PC-9 (cell line): ENCODE measurements around the gene SPEG. TPM values are rescaled to one million over a fixed set of nuclear protein-coding genes. Genes with fewer than 3 reads are reported as not detected.

Experiments
- BruUV-seq: library from RNA; stranded (reverse); fragments of 400-500 nt; replicated peaks from 2 replicates; lab custom pipeline; 2021; lab: Mats Ljungman, UMichigan
- CTCF ChIA-PET: fragments of 300-600 bp; sonication (Branson Sonifier 250); formaldehyde crosslinking; loops from one replicate; lab custom pipeline; 2022; ENCODE audit warnings: antibody characterized with exemption; lab: Charles Lee
- POLR2A ChIA-PET: fragments of 300-600 bp; sonication (Branson Sonifier 250); formaldehyde crosslinking; loops from one replicate; lab custom pipeline; 2022; ENCODE audit warnings: antibody characterized with exemption; ENCODE audit not compliant: unreplicated experiment; lab: Charles Lee
- DNase-seq, 2 experiments: peaks; one replicate each; pipeline versions ENCODE4 v3.0.0 to v3.0.0-alpha.2; 2015 to 2022; ENCODE audit warnings: mixed read lengths in 1 of 2
- H2AFZ ChIP-seq: fragments of 200-600 bp; sonication (generic); 2 replicates; pipeline ENCODE4 v1.8.1; 2017; ENCODE audit warnings: antibody characterized with exemption
- H3F3A ChIP-seq: fragments of 200-600 bp; sonication (generic); 2 replicates; pipeline ENCODE4 v1.8.1; 2017; ENCODE audit warnings: antibody characterized with exemption, mild to moderate bottlenecking, low read depth; ENCODE audit not compliant: insufficient read depth
- H3K27ac ChIP-seq: fragments of 200-600 bp; sonication (generic); 2 replicates; pipeline ENCODE4 v1.6.1; 2016; ENCODE audit warnings: mixed run types
- H3K27me3 ChIP-seq: fragments of 200-600 bp; sonication (generic); 2 replicates; pipeline ENCODE4 v1.6.1; 2016; ENCODE audit warnings: low read depth, mixed run types; ENCODE audit not compliant: insufficient read depth
- H3K36me3 ChIP-seq: fragments of 200-600 bp; sonication (generic); 2 replicates; pipeline ENCODE4 v1.6.1; 2016; ENCODE audit warnings: low read depth, mixed run types
- H3K4me1 ChIP-seq: fragments of 200-600 bp; sonication (generic); replicated peaks from 2 replicates; pipeline ENCODE4 v1.6.1; 2016; ENCODE audit warnings: mixed run types; ENCODE audit not compliant: insufficient read depth
- H3K4me2 ChIP-seq: fragments of 200-600 bp; sonication (generic); 2 replicates; pipeline ENCODE4 v1.6.1; 2017; ENCODE audit warnings: mixed run types
- H3K4me3 ChIP-seq: fragments of 200-600 bp; sonication (generic); 2 replicates; pipeline ENCODE4 v1.6.1; 2016; ENCODE audit warnings: mixed run types
- H3K79me2 ChIP-seq: fragments of 200-600 bp; sonication (generic); 2 replicates; pipeline ENCODE4 v1.6.1; 2017; ENCODE audit warnings: low read depth, mixed run types
- H3K9me2 ChIP-seq: fragments of 200-600 bp; sonication (generic); 2 replicates; pipeline ENCODE4 v1.8.1; 2017; ENCODE audit warnings: mild to moderate bottlenecking; ENCODE audit not compliant: insufficient read depth
- H3K9me3 ChIP-seq: fragments of 200-600 bp; sonication (generic); 2 replicates; pipeline ENCODE4 v1.8.1; 2016; ENCODE audit warnings: low read depth; ENCODE audit not compliant: insufficient read depth
- H4K20me1 ChIP-seq: fragments of 200-600 bp; sonication (generic); 2 replicates; pipeline ENCODE4 v1.8.1; 2017; ENCODE audit not compliant: insufficient read depth
- EZH2 ChIP-seq: fragments of 200-600 bp; sonication (generic); IDR thresholded peaks from 2 replicates; pipeline ENCODE4 v1.8.0; 2017; ENCODE audit warnings: antibody characterized with exemption, low read depth
- intact Hi-C: fragments of 100-400 bp; cut with micrococcal nuclease; formaldehyde crosslinking; loops from one replicate; pipeline ENCODE4 v1.10.0; 2022; ENCODE audit not compliant: unreplicated experiment
- total RNA-seq: library from RNA; stranded (reverse); gene quantifications from 2 replicates; pipeline ENCODE4 v1.2.3, GENCODE V29; 2021
- TF ChIP-seq, protein P1 (sequence below): fragments of 200-600 bp; sonication (generic); conservative IDR thresholded peaks from 2 replicates; pipeline ENCODE4 v1.6.1; 2017; ENCODE audit warnings: mixed run types, antibody characterized with exemption, mild to moderate bottlenecking, moderate library complexity

Gene SPEG
- total RNA-seq, 1 experiment from 2014 or later = 46.8 TPM

DNA sequence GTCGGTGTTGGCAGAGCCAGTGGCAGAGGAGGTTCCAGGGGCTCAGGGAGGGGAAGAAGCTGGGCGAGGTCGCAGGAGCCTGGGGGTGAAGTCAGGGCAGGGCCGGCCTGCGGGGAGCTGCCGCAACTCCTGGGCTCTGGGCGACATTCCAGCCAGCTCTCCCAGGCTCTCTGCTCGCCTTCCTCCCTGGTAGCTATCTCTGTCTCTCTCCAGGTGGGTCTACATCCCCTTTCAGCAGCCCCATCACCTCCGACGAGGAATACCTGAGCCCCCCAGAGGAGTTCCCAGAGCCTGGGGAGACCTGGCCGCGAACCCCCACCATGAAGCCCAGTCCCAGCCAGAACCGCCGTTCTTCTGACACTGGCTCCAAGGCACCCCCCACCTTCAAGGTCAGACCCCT is 27.0 kb downstream of the SPEG start:
- POLR2A ChIA-PET = no interaction called here
- Histone ChIP-seq H3K27ac (no peak overlapping the region), H3K4me3 (no peak overlapping the region), H3K4me2 (no peak overlapping the region), H3K4me1 (peaks cover 21% of the 10 kb centered on the region), H3K9me3 (no peaks in the 10 kb centered on the region), H3K79me2 (no peaks in the 10 kb centered on the region), H3K9me2 (no peaks in the 10 kb centered on the region), H3F3A (peaks cover 21% of the 10 kb centered on the region), H2AFZ (no peak overlapping the region), H3K36me3 (no peaks in the 10 kb centered on the region), H4K20me1 (no peaks in the 10 kb centered on the region), H3K27me3 (no peaks in the 10 kb centered on the region)
- no TSS peak for BruUV-seq
- CTCF ChIA-PET = no interaction called here
- DNase-seq = no peak
- intact Hi-C loops = no loop called here
- TF ChIP-seq, protein P1, sequence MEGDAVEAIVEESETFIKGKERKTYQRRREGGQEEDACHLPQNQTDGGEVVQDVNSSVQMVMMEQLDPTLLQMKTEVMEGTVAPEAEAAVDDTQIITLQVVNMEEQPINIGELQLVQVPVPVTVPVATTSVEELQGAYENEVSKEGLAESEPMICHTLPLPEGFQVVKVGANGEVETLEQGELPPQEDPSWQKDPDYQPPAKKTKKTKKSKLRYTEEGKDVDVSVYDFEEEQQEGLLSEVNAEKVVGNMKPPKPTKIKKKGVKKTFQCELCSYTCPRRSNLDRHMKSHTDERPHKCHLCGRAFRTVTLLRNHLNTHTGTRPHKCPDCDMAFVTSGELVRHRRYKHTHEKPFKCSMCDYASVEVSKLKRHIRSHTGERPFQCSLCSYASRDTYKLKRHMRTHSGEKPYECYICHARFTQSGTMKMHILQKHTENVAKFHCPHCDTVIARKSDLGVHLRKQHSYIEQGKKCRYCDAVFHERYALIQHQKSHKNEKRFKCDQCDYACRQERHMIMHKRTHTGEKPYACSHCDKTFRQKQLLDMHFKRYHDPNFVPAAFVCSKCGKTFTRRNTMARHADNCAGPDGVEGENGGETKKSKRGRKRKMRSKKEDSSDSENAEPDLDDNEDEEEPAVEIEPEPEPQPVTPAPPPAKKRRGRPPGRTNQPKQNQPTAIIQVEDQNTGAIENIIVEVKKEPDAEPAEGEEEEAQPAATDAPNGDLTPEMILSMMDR = no peak
- no peak for TF ChIP-seq EZH2

DNA sequence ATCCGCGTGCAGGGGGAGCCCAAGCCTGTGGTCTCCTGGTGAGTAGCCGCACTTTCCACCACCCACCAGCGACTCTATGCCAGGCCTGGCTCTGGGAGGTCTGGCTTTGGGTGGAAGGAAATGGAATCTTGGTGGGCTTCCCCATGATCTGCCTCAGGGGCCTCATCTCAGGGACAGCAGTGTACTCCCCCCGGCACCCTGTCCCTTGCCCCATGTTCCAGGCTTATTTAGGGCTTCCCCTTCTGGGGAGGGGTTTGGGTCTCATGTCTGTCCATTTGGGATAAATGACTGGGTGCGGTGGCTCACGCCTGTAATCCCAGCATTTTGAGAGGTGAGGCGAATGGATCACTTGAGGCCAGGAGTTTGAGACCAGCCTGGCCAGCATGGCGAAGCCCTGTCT is 27.7 kb downstream of the SPEG start:
- ChIA-PET POLR2A (no interaction called here), CTCF (no interaction called here)
- H3K9me3 ChIP-seq = no peaks in the 10 kb centered on the region
- TF ChIP-seq, protein P1 = no peak
- no peak for TF ChIP-seq EZH2
- DNase-seq = no peak
- H3K36me3 ChIP-seq = no peaks in the 10 kb centered on the region
- no TSS peak for BruUV-seq
- H3K9me2 ChIP-seq = no peaks in the 10 kb centered on the region
- peaks cover 19% of the 10 kb centered on the region for H3F3A ChIP-seq
- no peaks in the 10 kb centered on the region for H3K79me2 ChIP-seq
- no peaks in the 10 kb centered on the region for H4K20me1 ChIP-seq
- intact Hi-C loops = no loop called here
- H3K4me1 ChIP-seq = peaks cover 15% of the 10 kb centered on the region
- no peak overlapping the region for H3K4me3 ChIP-seq
- no peak overlapping the region for H3K27ac ChIP-seq
- H3K4me2 ChIP-seq = no peak overlapping the region
- H3K27me3 ChIP-seq = no peaks in the 10 kb centered on the region
- H2AFZ ChIP-seq = no peak overlapping the region

DNA sequence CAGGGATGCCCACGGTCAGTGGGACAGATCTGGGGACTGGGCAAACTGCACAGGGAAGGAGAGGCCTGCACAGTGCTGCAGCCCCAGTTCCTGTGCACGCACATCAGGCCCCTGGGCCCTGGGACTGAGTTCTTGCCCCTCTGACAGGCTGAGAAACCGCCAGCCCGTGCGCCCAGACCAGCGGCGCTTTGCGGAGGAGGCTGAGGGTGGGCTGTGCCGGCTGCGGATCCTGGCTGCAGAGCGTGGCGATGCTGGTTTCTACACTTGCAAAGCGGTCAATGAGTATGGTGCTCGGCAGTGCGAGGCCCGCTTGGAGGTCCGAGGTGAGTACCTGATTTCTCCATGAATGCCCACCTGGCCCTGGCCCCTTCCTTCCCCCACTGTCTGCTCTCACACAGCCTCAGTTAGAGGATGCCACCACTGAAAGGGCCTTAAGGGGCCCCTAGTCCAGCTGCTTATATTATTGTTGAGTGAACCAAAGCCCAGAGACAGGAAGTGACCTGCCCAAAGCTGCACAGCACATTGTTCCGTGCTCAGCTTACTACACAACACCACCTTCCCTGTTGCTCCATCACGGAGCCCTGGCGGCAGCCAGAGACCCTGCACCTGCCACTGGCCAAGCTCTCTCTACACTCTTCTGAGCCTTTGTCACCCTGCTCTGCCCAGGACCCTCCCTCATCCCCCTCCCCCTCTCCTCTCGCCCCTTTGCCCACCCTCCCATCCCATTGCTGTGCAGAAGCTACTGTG is 29.8 kb downstream of the SPEG start:
- no peak for DNase-seq

More for the DNA sequence above, 29.8 kb downstream of the SPEG start:
- TF ChIP-seq EZH2 = no peak
- TF ChIP-seq, protein P1 = no peak
- intact Hi-C loops = no loop called here
- POLR2A ChIA-PET = no interaction called here
- Histone ChIP-seq H3K27me3 (no peaks in the 10 kb centered on the region), H3K9me2 (no peaks in the 10 kb centered on the region), H3K4me3 (no peak overlapping the region), H3F3A (peaks cover 6% of the 10 kb centered on the region; the same call in 1 of the 2 replicates), H4K20me1 (no peaks in the 10 kb centered on the region), H3K36me3 (no peaks in the 10 kb centered on the region), H3K27ac (no peak overlapping the region), H3K79me2 (no peaks in the 10 kb centered on the region), H3K9me3 (no peaks in the 10 kb centered on the region), H3K4me2 (no peak overlapping the region), H2AFZ (no peak overlapping the region), H3K4me1 (no peaks in the 10 kb centered on the region)
- no TSS peak for BruUV-seq
- CTCF ChIA-PET = interaction anchor here (0.6 kb wide), 1 partner anchor 31 kb away, joined by 3 read pairs; no protein-coding TSS in a partner anchor
